Neuronal stem cell (in vitro differentiated cells): Measurements from ENCODE around the gene SLC41A3.

Experiments
- DNase-seq: peaks from one replicate; pipeline ENCODE4 v3.0.0-alpha.2; 2013; ENCODE audit warnings: low spot score
- H2AFZ ChIP-seq: one replicate; pipeline ENCODE4 v1.6.1; 2013; ENCODE audit warnings: mild to moderate bottlenecking, low read length, inconsistent platforms
- H2AK5ac ChIP-seq: 2 replicates; pipeline ENCODE4 v1.6.1; 2013; ENCODE audit warnings: low read depth, mild to moderate bottlenecking, inconsistent platforms, low read length, moderate library complexity, mixed read lengths
- H2BK120ac ChIP-seq: 2 replicates; pipeline ENCODE4 v1.6.1; 2013; ENCODE audit warnings: low read depth, mild to moderate bottlenecking, inconsistent platforms, low read length, moderate library complexity, mixed read lengths
- H2BK12ac ChIP-seq: one replicate; pipeline ENCODE4 v1.6.1; 2013; ENCODE audit warnings: low read length, inconsistent platforms
- H2BK15ac ChIP-seq: 2 replicates; pipeline ENCODE4 v1.6.1; 2013; ENCODE audit warnings: mild to moderate bottlenecking, low read length, inconsistent platforms, mixed read lengths
- H2BK5ac ChIP-seq: one replicate; pipeline ENCODE4 v1.6.1; 2013; ENCODE audit warnings: inconsistent platforms, mild to moderate bottlenecking, low read length, moderate library complexity
- H3K14ac ChIP-seq: one replicate; pipeline ENCODE4 v1.6.1; 2013; ENCODE audit warnings: low read length, inconsistent platforms
- H3K18ac ChIP-seq: 2 replicates; pipeline ENCODE4 v1.6.1; 2013; ENCODE audit warnings: low read length, inconsistent platforms
- H3K23ac ChIP-seq: 2 replicates; pipeline ENCODE4 v1.6.1; 2013; ENCODE audit warnings: low read depth, mild to moderate bottlenecking, mixed read lengths, low read length, inconsistent platforms; ENCODE audit not compliant: poor library complexity
- H3K27ac ChIP-seq: replicated peaks from 3 replicates; pipeline ENCODE4 v1.5.1; 2013; ENCODE audit warnings: low read length, inconsistent platforms
- H3K27me3 ChIP-seq, 3 experiments: 2 replicates each; pipeline ENCODE4 v1.6.1; 2013; ENCODE audit warnings: low read length in 3 of 3, mild to moderate bottlenecking in 2 of 3, inconsistent platforms in 1 of 3, low read depth in 1 of 3, mixed read lengths in 1 of 3, moderate library complexity in 1 of 3; ENCODE audit not compliant: control insufficient read depth in 3 of 3, insufficient read depth in 3 of 3
- H3K36me3 ChIP-seq, 2 donors: replicated peaks in 1 of 2; 2 replicates each; pipeline ENCODE4 v1.6.1; 2013; ENCODE audit warnings: low read length in 2 of 2; ENCODE audit not compliant: control insufficient read depth in 2 of 2, insufficient read depth in 2 of 2
- H3K4ac ChIP-seq: 2 replicates; pipeline ENCODE4 v1.6.1; 2013; ENCODE audit warnings: inconsistent platforms, mild to moderate bottlenecking, low read length, moderate library complexity
- H3K4me1 ChIP-seq, 2 donors: 1 replicate in 1 of 2; 2 replicates in 1 of 2; pipeline ENCODE4 v1.6.1; 2013; ENCODE audit warnings: low read length in 2 of 2, low read depth in 1 of 2; ENCODE audit not compliant: control insufficient read depth in 2 of 2, insufficient read depth in 1 of 2
- H3K4me2 ChIP-seq: one replicate; pipeline ENCODE4 v1.6.1; 2013; ENCODE audit warnings: mild to moderate bottlenecking, low read length, inconsistent platforms; ENCODE audit not compliant: insufficient read depth, poor library complexity, severe bottlenecking
- H3K4me3 ChIP-seq, 2 donors: 2 replicates each; pipeline ENCODE4 v1.5.1; 2013; ENCODE audit warnings: low read length in 2 of 2, mild to moderate bottlenecking in 2 of 2, inconsistent platforms in 1 of 2, moderate library complexity in 1 of 2
- H3K79me1 ChIP-seq: one replicate; pipeline ENCODE4 v1.6.1; 2013; ENCODE audit warnings: low read depth, mild to moderate bottlenecking, inconsistent platforms, low read length, moderate library complexity
- H3K9ac ChIP-seq: one replicate; pipeline ENCODE4 v1.6.1; 2013; ENCODE audit warnings: mild to moderate bottlenecking, low read depth, low read length, inconsistent platforms; ENCODE audit not compliant: poor library complexity
- H3K9me3 ChIP-seq, 2 donors: replicated peaks in 1 of 2; 2 replicates each; pipeline versions ENCODE3 to v1.6.1; 2013; ENCODE audit warnings: low read length in 2 of 2, mild to moderate bottlenecking in 2 of 2, inconsistent platforms in 1 of 2, low read depth in 1 of 2, mixed read lengths in 1 of 2, moderate library complexity in 1 of 2; ENCODE audit not compliant: control insufficient read depth in 2 of 2, insufficient read depth in 1 of 2
- H4K8ac ChIP-seq: one replicate; pipeline ENCODE4 v1.6.1; 2013; ENCODE audit warnings: low read depth, mild to moderate bottlenecking, inconsistent platforms, low read length, moderate library complexity
- H4K91ac ChIP-seq: one replicate; pipeline ENCODE4 v1.6.1; 2013; ENCODE audit warnings: low read length, low read depth, mild to moderate bottlenecking, inconsistent platforms; ENCODE audit not compliant: poor library complexity
- WGBS, 2 donors: extraction: QIAGEN DNeasy Blood & Tissue Kit; methylation state at CpG; one replicate each; pipeline ENCODE4 v1.1.7; 2013; ENCODE audit warnings: missing lambda C conversion rate in 2 of 2, mixed read lengths in 1 of 2; ENCODE audit not compliant: insufficient read length in 2 of 2, insufficient replicate concordance in 1 of 2; ENCODE audit errors: extremely low coverage in 2 of 2; 5-methylcytosine and 5-hydroxymethylcytosine counted together

Gene SLC41A3

DNA sequence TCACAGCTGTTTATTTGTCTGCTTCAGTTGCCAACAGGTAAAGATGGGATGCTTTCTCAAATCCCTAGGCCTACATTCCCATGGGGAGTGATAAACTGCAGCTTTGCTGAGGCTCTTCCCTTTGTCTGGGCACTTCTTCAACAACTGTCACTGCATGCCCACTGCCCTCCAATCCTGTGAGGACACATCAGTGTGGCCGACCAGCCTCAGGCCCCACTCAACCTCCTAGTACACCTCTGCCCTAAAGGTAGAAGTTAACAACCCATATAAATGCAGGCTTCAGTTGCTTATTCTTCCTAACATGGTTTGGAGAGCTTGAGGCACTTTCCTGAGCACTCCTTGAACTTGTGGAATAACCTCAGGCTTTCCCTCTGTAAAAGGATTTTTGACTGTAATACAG lies 65.4 kb downstream of the SLC41A3 start:
- H4K91ac ChIP-seq: no peak overlapping the region
- no peak overlapping the region for H3K18ac ChIP-seq
- peaks cover 2 to 31% of the 10 kb centered on the region in 2 donors for H3K36me3 ChIP-seq
- H3K4me1 ChIP-seq: peaks cover 6 to 13% of the 10 kb centered on the region in 2 donors
- H3K9ac ChIP-seq: no peak overlapping the region
- H3K4ac ChIP-seq: no peak overlapping the region
- no peak overlapping the region for H3K4me3 ChIP-seq
- H2BK15ac ChIP-seq: no peak overlapping the region
- no peak overlapping the region for H3K14ac ChIP-seq
- H2BK12ac ChIP-seq: no peak overlapping the region
- H3K27ac ChIP-seq: no peak overlapping the region
- no peak overlapping the region for H3K4me2 ChIP-seq
- no peak for DNase-seq
- no peak overlapping the region for H4K8ac ChIP-seq
- WGBS, 2 donors: no CpG with 5 or more reads among the region's 1 CpG
- no peak overlapping the region for H2AK5ac ChIP-seq
- H2AFZ ChIP-seq: no peak overlapping the region
- H2BK120ac ChIP-seq: no peak overlapping the region
- H2BK5ac ChIP-seq: no peak overlapping the region
- H3K27me3 ChIP-seq: no peaks in the 10 kb centered on the region
- H3K9me3 ChIP-seq: no peaks in the 10 kb centered on the region
- no peaks in the 10 kb centered on the region for H3K79me1 ChIP-seq
- H3K23ac ChIP-seq: no peak overlapping the region

- Histone ChIP-seq H3K27ac (no peak overlapping the region), H2BK15ac (no peak overlapping the region), H2BK120ac (no peak overlapping the region), H3K9me3 (no peaks in the 10 kb centered on the region), H2AK5ac (no peak overlapping the region), H4K91ac (no peak overlapping the region), H4K8ac (no peak overlapping the region), H2BK12ac (no peak overlapping the region), H2BK5ac (peak overlapping the region; percentile 57), H3K14ac (no peak overlapping the region), H3K79me1 (no peaks in the 10 kb centered on the region), H3K36me3 (peaks cover 4 to 33% of the 10 kb centered on the region in 2 donors), H3K4me1 (peaks cover 6 to 9% of the 10 kb centered on the region in 2 donors), H3K4ac (no peak overlapping the region), H2AFZ (no peak overlapping the region), H3K18ac (no peak overlapping the region), H3K4me3 (no peak overlapping the region), H3K4me2 (no peak overlapping the region), H3K27me3 (no peaks in the 10 kb centered on the region), H3K23ac (peak overlapping the region; percentile 49), H3K9ac (no peak overlapping the region)
- no peak for DNase-seq
- no CpG with 5 or more reads among the region's 9 CpGs for WGBS, 2 donors
These were observed 66.6 kb downstream of the SLC41A3 start for GRCh38 chr3:126017362-126017761.

DNA sequence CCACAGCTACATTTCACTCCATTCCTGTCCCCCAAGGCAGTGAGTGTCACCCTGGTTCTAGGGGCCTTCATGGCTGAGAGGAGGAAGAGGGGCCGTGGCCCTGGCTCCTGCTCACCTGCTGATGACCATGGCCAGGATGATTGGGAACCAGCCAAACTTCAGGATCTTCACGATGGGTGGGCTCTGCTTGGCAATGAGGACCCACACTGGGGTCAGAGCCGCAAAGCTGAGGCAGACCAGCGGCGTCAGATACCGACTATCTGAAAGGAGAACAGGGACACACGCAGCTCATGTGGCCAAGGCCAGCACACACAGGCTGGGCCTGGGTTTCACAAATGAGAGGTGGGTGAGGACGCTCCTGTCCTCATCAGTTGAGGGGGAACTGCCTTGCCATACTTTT lies 67.3 kb downstream of the SLC41A3 start:
- WGBS, 2 donors: no CpG with 5 or more reads among the region's 8 CpGs
- H2BK5ac ChIP-seq: no peak overlapping the region

GRCh38 chr3:126015075-126015474 lies 68.8 kb downstream of the SLC41A3 start:
- H3K27me3 ChIP-seq: no peaks in the 10 kb centered on the region
- H2BK15ac ChIP-seq: no peak overlapping the region
- no peak overlapping the region for H4K91ac ChIP-seq
- H3K14ac ChIP-seq: no peak overlapping the region
- peak overlapping the region; percentile 51 for H3K18ac ChIP-seq
- H3K4me2 ChIP-seq: no peak overlapping the region
- H2BK12ac ChIP-seq: no peak overlapping the region
- no peak overlapping the region for H2AK5ac ChIP-seq
- WGBS, 2 donors: no CpG with 5 or more reads among the region's 10 CpGs
- H3K4ac ChIP-seq: no peak overlapping the region
- no peak overlapping the region for H2AFZ ChIP-seq
- peaks cover 6 to 8% of the 10 kb centered on the region in 2 donors for H3K4me1 ChIP-seq
- H3K27ac ChIP-seq: no peak overlapping the region
- no peaks in the 10 kb centered on the region for H3K9me3 ChIP-seq
- no peak overlapping the region for H4K8ac ChIP-seq
- H3K23ac ChIP-seq: no peak overlapping the region
- no peaks in the 10 kb centered on the region for H3K79me1 ChIP-seq
- peaks cover 6 to 44% of the 10 kb centered on the region in 2 donors for H3K36me3 ChIP-seq
- H3K9ac ChIP-seq: no peak overlapping the region
- DNase-seq: no peak
- no peak overlapping the region for H2BK120ac ChIP-seq
- H2BK5ac ChIP-seq: no peak overlapping the region
- no peak overlapping the region for H3K4me3 ChIP-seq

More for the DNA sequence above, 67.3 kb downstream of the SLC41A3 start:
- H3K36me3 ChIP-seq: peaks cover 6 to 33% of the 10 kb centered on the region in 2 donors
- no peak for DNase-seq
- no peak overlapping the region for H3K23ac ChIP-seq
- H3K9ac ChIP-seq: no peak overlapping the region
- H3K4me3 ChIP-seq: peak overlapping the region in 1 of 2 donors; percentile 4
- no peaks in the 10 kb centered on the region for H3K9me3 ChIP-seq
- H2BK12ac ChIP-seq: no peak overlapping the region
- H3K4ac ChIP-seq: no peak overlapping the region
- H3K18ac ChIP-seq: no peak overlapping the region
- H4K91ac ChIP-seq: no peak overlapping the region
- no peaks in the 10 kb centered on the region for H3K27me3 ChIP-seq
- peaks cover 6 to 9% of the 10 kb centered on the region in 2 donors for H3K4me1 ChIP-seq
- no peak overlapping the region for H2BK120ac ChIP-seq
- H3K14ac ChIP-seq: no peak overlapping the region
- H3K79me1 ChIP-seq: no peaks in the 10 kb centered on the region
- H3K27ac ChIP-seq: no peak overlapping the region
- H3K4me2 ChIP-seq: no peak overlapping the region
- H2BK15ac ChIP-seq: no peak overlapping the region
- no peak overlapping the region for H2AK5ac ChIP-seq
- H4K8ac ChIP-seq: no peak overlapping the region
- no peak overlapping the region for H2AFZ ChIP-seq
